ENCODE measurements around the gene ZBTB7B. TPM values are rescaled to one million over a fixed set of nuclear protein-coding genes. Genes with fewer than 3 reads are reported as not detected.

ZBTB7B gene
- total and polyA plus RNA-seq, 2 donors (not counting 1 experiment from before 2014, with no cell fraction given), result 55.7 to 67.3 TPM

DNA sequence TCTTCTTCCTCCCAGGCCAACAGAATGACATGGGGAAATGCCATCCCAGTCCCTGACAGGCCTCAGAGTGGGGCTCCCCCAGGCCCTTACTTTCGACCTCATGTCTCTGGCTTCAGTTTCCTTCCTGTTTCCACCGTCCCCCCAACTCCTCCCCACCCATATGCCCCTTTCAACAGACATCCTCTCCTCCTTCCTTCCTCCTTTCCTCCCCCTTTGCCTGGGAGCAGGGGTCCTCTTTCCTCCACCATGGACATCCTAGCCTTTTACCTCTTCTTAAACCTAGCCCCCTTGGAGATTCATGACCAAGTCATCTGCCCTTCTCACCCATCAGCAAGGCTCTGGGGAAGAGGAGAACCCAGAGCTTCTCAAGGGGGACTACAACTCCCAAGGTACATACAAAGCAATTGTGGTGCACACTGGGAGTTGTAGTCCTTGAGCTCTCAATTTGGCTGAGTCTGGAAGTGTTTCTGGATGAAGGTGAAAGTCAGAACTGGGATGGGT is 4.0 kb downstream of the ZBTB7B start:
- peaks cover 0 to 10% of the 10 kb centered on the region in 2 experiments for H3K36me3 ChIP-seq (replicated peaks in 1 of 2; ENCODE audit: control extremely low read depth in 1 of 2, control insufficient read depth in 1 of 2, extremely low read depth in 1 of 2, insufficient read depth in 2 of 2, low read length in 1 of 2)
- H3K4me3 ChIP-seq (ENCODE audit: control extremely low read depth in 1 of 5, extremely low read depth in 1 of 5, insufficient read depth in 1 of 5, low read depth in 2 of 5, low read length in 4 of 5), result peak overlapping the region in 1 of 5 experiments; percentile 23
- intact Hi-C loops (cut with micrococcal nuclease), result loop anchor here (1.0 kb wide), 1 partner anchor 11 kb away; no protein-coding TSS in a partner anchor
- Mint-ChIP-seq H3K4me1 (peaks cover 65% of the 10 kb centered on the region), H3K27me3 (no peaks in the 10 kb centered on the region), H3K9me3 (ENCODE audit: insufficient read depth) (no peaks in the 10 kb centered on the region), H3K27ac (peak overlapping the region; percentile 86), H3K4me3 (peak overlapping the region; percentile 67)
- H3K79me2 ChIP-seq (ENCODE audit: control insufficient read depth, insufficient read depth, low read length), result peaks cover 73% of the 10 kb centered on the region
- ChIA-PET POLR2A (interaction anchor here (0.6 to 2.4 kb wide), 3 partner anchors 10 to 164 kb away, joined by 3 to 17 read pairs (median 5); no protein-coding TSS in a partner anchor), CTCF (interaction anchor here (1.4 to 18.4 kb wide), 4 partner anchors 7 to 78 kb away, joined by 3 to 295 read pairs (median 149); partner anchors contain the start of genes FLAD1, LENEP and ZBTB7B)
- H2AFZ ChIP-seq (ENCODE audit: insufficient read depth, low read depth, low read length, poor library complexity, severe bottlenecking), result no peak overlapping the region
- no peaks in the 10 kb centered on the region for H3K9me3 ChIP-seq (ENCODE audit: control extremely low read depth in 1 of 3, control insufficient read depth in 2 of 3, insufficient read depth in 1 of 3, low read length in 2 of 3)
- H3K4me2 ChIP-seq (replicated peaks; ENCODE audit: low read depth, low read length, poor library complexity, severe bottlenecking), result peak overlapping the region; percentile 96
- WGBS (ENCODE audit: insufficient coverage), result 0% methylated on average over 2 of the region's 2 CpGs
- peak; percentile 79 for DNase-seq
- no peak for TF ChIP-seq EZH2 (IDR thresholded peaks at IDR 0.05; ENCODE audit: borderline replicate concordance, insufficient read depth, low read depth, low read length, poor library complexity, severe bottlenecking)
- TF ChIP-seq, protein P1, sequence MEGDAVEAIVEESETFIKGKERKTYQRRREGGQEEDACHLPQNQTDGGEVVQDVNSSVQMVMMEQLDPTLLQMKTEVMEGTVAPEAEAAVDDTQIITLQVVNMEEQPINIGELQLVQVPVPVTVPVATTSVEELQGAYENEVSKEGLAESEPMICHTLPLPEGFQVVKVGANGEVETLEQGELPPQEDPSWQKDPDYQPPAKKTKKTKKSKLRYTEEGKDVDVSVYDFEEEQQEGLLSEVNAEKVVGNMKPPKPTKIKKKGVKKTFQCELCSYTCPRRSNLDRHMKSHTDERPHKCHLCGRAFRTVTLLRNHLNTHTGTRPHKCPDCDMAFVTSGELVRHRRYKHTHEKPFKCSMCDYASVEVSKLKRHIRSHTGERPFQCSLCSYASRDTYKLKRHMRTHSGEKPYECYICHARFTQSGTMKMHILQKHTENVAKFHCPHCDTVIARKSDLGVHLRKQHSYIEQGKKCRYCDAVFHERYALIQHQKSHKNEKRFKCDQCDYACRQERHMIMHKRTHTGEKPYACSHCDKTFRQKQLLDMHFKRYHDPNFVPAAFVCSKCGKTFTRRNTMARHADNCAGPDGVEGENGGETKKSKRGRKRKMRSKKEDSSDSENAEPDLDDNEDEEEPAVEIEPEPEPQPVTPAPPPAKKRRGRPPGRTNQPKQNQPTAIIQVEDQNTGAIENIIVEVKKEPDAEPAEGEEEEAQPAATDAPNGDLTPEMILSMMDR (IDR thresholded peaks at IDR 0.05), result no peak
- peak overlapping the region; percentile 80 to 81 for H3K27ac ChIP-seq (ENCODE audit: low read length in 2 of 2)
- ATAC-seq (ENCODE audit: low read depth), result peak; percentile 14
- H4K20me1 ChIP-seq (ENCODE audit: control insufficient read depth, insufficient read depth, low read length, poor library complexity, severe bottlenecking), result peaks cover 29% of the 10 kb centered on the region
- no peaks in the 10 kb centered on the region for H3K27me3 ChIP-seq (replicated peaks in 1 of 4; ENCODE audit: control extremely low read depth in 1 of 4, control insufficient read depth in 3 of 4, insufficient read depth in 4 of 4, low read length in 3 of 4)
- H3K4me1 ChIP-seq (ENCODE audit: control insufficient read depth in 2 of 2, insufficient read depth in 2 of 2, low read length in 2 of 2), result peaks cover 78 to 80% of the 10 kb centered on the region in 2 donors
- peak overlapping the region; percentile 29 for H3K9ac ChIP-seq (ENCODE audit: low read length)

DNA sequence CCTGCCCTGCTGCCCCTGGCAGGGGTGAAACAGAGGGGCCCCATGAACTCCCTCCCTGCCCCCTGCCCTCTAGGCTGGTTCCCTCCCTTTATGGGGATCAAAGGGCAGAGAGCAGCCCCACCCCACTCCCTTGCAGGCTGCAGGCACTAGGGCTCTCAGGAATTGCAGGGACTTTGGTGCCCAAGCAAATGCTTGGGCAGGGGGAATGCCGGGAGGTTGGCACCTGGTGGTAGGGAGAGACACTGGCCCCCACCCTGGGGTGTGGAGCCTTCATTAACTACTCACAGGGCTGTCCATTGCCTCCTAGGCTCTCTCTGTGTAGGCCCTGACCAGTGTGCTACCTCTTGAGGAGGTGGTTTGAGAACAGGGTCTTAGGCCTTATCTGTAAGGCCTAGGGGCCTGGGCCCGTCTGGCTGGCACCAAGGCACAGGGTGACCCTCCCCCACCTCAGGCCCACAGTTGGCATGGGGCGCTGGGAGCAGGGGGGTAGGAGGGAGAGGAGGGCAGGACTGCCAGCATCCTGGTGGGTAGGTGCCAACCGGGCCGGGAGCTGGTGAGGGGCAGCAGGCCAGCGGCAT is 4.7 kb downstream of the ZBTB7B start:
- intact Hi-C loops (cut with micrococcal nuclease), result no loop called here
- H2AFZ ChIP-seq (ENCODE audit: insufficient read depth, low read depth, low read length, poor library complexity, severe bottlenecking), result no peak overlapping the region
- H3K79me2 ChIP-seq (ENCODE audit: control insufficient read depth, insufficient read depth, low read length), result peaks cover 66% of the 10 kb centered on the region
- Mint-ChIP-seq H3K4me1 (peaks cover 70% of the 10 kb centered on the region), H3K27ac (peak overlapping the region; percentile 86), H3K4me3 (no peak overlapping the region), H3K27me3 (no peaks in the 10 kb centered on the region), H3K9me3 (ENCODE audit: insufficient read depth) (no peaks in the 10 kb centered on the region)
- DNase-seq (no peak), ATAC-seq (ENCODE audit: low read depth) (no peak)
- H3K9me3 ChIP-seq (ENCODE audit: control extremely low read depth in 1 of 3, control insufficient read depth in 2 of 3, insufficient read depth in 1 of 3, low read length in 2 of 3), result no peaks in the 10 kb centered on the region
- H3K27ac ChIP-seq (ENCODE audit: low read length in 2 of 2), result peak overlapping the region; percentile 60 to 80
- no peak for TF ChIP-seq EZH2 (IDR thresholded peaks at IDR 0.05; ENCODE audit: borderline replicate concordance, insufficient read depth, low read depth, low read length, poor library complexity, severe bottlenecking)
- TF ChIP-seq, protein P1 (IDR thresholded peaks at IDR 0.05), result no peak
- peak overlapping the region in 1 of 5 experiments; percentile 23 for H3K4me3 ChIP-seq (ENCODE audit: control extremely low read depth in 1 of 5, extremely low read depth in 1 of 5, insufficient read depth in 1 of 5, low read depth in 2 of 5, low read length in 4 of 5)
- H3K9ac ChIP-seq (ENCODE audit: low read length), result no peak overlapping the region
- H3K4me2 ChIP-seq (replicated peaks; ENCODE audit: low read depth, low read length, poor library complexity, severe bottlenecking), result peak overlapping the region; percentile 96
- CTCF ChIA-PET, result interaction anchor here (1.4 to 18.4 kb wide), 4 partner anchors 7 to 78 kb away, joined by 3 to 295 read pairs (median 150); partner anchors contain the start of genes LENEP and ZBTB7B
- WGBS (ENCODE audit: insufficient coverage), result 85% methylated on average over 4 of the region's 6 CpGs
- H4K20me1 ChIP-seq (ENCODE audit: control insufficient read depth, insufficient read depth, low read length, poor library complexity, severe bottlenecking), result peaks cover 29% of the 10 kb centered on the region
- peaks cover 0 to 10% of the 10 kb centered on the region in 2 experiments for H3K36me3 ChIP-seq (replicated peaks in 1 of 2; ENCODE audit: control extremely low read depth in 1 of 2, control insufficient read depth in 1 of 2, extremely low read depth in 1 of 2, insufficient read depth in 2 of 2, low read length in 1 of 2)
- no peaks in the 10 kb centered on the region for H3K27me3 ChIP-seq (replicated peaks in 1 of 4; ENCODE audit: control extremely low read depth in 1 of 4, control insufficient read depth in 3 of 4, insufficient read depth in 4 of 4, low read length in 3 of 4)
- H3K4me1 ChIP-seq (ENCODE audit: control insufficient read depth in 2 of 2, insufficient read depth in 2 of 2, low read length in 2 of 2), result peaks cover 85 to 87% of the 10 kb centered on the region in 2 donors
- POLR2A ChIA-PET, result interaction anchor here (0.7 to 2.4 kb wide), 2 partner anchors 9 to 79 kb away, joined by 3 to 17 read pairs; no protein-coding TSS in a partner anchor
